HG03565 (cell line): ENCODE measurements around the gene JPH2.
A peak's percentile ranks its signal among the peaks of the same experiment; 100 is the strongest.
"Not testable (repeated sequence)": the region's sequence is repeated elsewhere in the genome, so short reads cannot be mapped to it uniquely, and the experiment has no call there.

Experiments
- ATAC-seq: cut with Tn5 transposase; IDR thresholded peaks from one replicate; pipeline ENCODE4 v1.9.1; 2021; ENCODE audit warnings: mild to moderate bottlenecking, moderate library complexity; ENCODE audit not compliant: unreplicated experiment

Gene JPH2

GRCh38 chr20:44211177-44212039 lies 24.4 kb upstream of the JPH2 start:
- no peak for ATAC-seq

GRCh38 chr20:44210406-44211176 lies 23.6 kb upstream of the JPH2 start, which contains the start of gene OSER1:
OSER1 (minus strand) TSS chr20:44210771; CDS start chr20:44206957, 3,814 bp downstream.
- ATAC-seq = peak; percentile 59

GRCh38 chr20:44209686-44210405 lies 22.9 kb upstream of the JPH2 start:
- ATAC-seq = no peak

- ATAC-seq = no peak
These were observed 21.8 kb upstream of the JPH2 start for GRCh38 chr20:44208770-44209169.

GRCh38 chr20:44208165-44208564 lies 21.2 kb upstream of the JPH2 start:
- no peak for ATAC-seq

- no peak for ATAC-seq
These were observed 20.2 kb upstream of the JPH2 start for GRCh38 chr20:44207126-44207723.

- ATAC-seq = no peak
These were observed 19.1 kb upstream of the JPH2 start for GRCh38 chr20:44206132-44206531.

- no peak for ATAC-seq
These were observed 17.8 kb upstream of the JPH2 start for GRCh38 chr20:44204832-44205215.

- no peak for ATAC-seq
These were observed 17.3 kb upstream of the JPH2 start for GRCh38 chr20:44204156-44204831.

- no peak for ATAC-seq
These were observed 16.2 kb upstream of the JPH2 start for GRCh38 chr20:44203161-44203560.

- ATAC-seq = no peak
These were observed 14.0 kb upstream of the JPH2 start for GRCh38 chr20:44200983-44201382.

- ATAC-seq = no peak
These were observed 13.4 kb upstream of the JPH2 start for GRCh38 chr20:44200371-44200770.

GRCh38 chr20:44199877-44200276 lies 12.9 kb upstream of the JPH2 start:
- ATAC-seq = no peak

- ATAC-seq = no peak
These were observed 11.9 kb upstream of the JPH2 start for GRCh38 chr20:44198872-44199271.

GRCh38 chr20:44196271-44196670 lies 9.3 kb upstream of the JPH2 start:
- ATAC-seq = no peak

- no peak for ATAC-seq
These were observed 8.6 kb upstream of the JPH2 start for GRCh38 chr20:44195605-44196004.

GRCh38 chr20:44193801-44194200 lies 6.8 kb upstream of the JPH2 start:
- ATAC-seq = no peak

GRCh38 chr20:44191640-44192039 lies 4.7 kb upstream of the JPH2 start:
- ATAC-seq = not testable (repeated sequence)

GRCh38 chr20:44190197-44190852 lies 3.3 kb upstream of the JPH2 start:
- not testable (repeated sequence) for ATAC-seq

GRCh38 chr20:44188752-44189151 lies 1.8 kb upstream of the JPH2 start:
- no peak for ATAC-seq
